Ammon's horn (tissue), 1 donor: ENCODE data around the gene MRPL46.
"Not testable (repeated sequence)": the region's sequence is repeated elsewhere in the genome, so short reads cannot be mapped to it uniquely, and the experiment has no call there.

Experiments
- DNase-seq: peaks from one replicate; pipeline ENCODE4 v3.0.0-alpha.2; 2016; ENCODE audit warnings: low spot score

Gene MRPL46

DNA sequence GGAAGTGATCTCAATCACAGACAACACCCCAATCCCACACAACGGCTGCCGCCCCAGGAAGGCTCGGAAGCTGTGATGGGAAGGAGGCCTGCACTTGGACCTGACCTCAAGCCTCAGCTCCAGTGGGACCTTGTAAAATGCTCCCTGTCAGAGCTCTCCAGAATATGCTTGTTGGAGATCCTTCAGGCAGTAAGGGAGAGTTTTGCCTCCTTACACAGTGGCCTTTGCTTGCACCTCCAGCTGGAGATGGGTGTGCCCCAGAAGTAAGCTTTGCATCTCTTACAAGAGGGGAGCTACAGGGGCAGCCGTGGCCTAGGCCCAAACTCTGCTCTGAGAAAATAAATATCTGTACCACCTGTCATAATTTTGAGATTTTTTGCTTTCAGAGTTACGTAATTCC, 10.7 kb upstream of the MRPL46 start:
- DNase-seq: no peak

DNA sequence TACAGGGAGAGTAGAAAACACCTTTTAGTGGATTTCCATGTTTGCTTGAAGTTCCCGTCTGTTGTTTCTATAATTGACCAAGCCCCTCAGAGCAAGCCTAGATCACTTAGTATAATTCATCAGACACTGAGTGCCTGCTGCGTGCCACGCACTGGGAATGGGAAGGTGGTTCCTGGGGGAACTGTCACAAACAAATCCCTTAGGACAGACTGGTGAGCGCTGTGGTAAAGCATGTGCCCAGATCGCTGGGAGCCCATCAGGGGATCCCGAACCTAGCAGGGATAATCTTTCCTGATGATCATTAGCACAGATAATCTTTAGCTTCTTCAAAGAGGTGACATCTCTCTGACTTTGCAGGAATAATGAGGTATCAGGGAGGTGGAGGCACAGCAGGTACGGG, 9.9 kb upstream of the MRPL46 start:
- DNase-seq: no peak

DNA sequence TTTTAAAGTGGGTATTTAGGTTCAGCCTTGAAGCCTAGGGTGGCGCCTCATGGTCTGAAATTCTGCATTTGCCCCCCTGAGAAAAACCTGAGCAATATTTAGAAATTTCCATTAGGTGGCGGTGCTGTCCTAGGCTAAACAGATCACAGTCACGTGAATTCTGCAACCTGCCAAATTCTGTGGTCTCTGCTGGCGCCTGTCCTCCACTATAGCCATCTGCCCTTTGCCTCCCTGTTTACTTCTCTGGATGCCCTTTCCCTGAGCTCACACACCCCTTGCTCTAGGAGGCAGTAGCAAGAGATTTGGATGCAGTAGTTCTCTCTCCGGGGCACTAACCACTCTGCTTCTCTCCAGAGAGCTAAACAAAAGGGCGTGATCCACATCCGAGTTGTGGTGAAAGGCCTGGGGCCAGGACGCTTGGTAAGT, 9.5 kb upstream of the MRPL46 start:
- peak; percentile 76 for DNase-seq

DNA sequence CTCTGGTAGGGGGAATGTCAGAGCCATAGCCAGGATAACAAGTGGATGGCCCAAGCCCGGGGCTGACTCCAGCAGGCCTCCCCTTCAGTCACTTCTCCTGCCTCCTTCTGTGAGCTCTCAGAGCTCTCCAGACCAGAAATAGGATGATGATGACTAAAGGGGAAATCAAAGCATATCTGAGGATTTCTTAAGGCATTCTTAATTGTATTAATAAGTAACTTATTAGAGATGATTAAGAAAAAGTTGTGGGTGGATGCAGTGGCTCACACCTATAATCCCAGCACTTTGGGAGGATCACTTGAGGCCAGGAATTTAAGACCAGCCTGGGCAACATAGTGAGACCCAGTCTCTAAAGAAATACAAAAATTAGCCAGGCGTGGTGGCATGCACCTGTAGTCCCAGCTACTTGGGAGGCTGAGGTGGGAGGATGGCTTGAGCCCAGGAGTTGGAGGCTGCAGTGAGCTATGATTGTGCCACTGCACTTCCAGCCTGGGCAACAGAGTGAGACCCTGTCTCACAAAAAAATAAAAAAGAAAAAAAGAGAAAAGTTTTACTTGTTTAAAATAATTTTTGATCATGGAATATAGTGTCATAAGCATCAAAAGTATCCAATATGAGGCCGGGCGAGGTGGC, 6.6 kb upstream of the MRPL46 start:
- not testable (repeated sequence) for DNase-seq

DNA sequence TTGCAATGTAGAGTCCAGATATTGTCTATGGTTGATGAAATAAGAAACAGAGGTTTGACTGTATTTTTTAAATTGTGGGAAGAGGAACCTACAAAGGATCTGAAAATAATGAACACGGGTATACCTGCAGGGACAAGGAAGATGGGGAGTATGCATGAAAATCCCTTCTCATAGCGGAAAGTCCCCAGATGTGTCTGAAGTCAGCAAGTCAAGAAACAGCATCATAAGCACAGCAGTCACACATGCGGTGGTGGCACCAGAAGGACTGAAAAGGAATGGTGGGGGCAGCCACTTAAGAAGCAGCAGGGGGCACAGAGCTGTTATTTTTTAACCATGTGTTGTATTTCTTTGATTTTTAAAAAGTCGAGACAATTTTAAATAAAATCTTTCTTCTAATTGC, 5.0 kb upstream of the MRPL46 start:
- DNase-seq: no peak

DNA sequence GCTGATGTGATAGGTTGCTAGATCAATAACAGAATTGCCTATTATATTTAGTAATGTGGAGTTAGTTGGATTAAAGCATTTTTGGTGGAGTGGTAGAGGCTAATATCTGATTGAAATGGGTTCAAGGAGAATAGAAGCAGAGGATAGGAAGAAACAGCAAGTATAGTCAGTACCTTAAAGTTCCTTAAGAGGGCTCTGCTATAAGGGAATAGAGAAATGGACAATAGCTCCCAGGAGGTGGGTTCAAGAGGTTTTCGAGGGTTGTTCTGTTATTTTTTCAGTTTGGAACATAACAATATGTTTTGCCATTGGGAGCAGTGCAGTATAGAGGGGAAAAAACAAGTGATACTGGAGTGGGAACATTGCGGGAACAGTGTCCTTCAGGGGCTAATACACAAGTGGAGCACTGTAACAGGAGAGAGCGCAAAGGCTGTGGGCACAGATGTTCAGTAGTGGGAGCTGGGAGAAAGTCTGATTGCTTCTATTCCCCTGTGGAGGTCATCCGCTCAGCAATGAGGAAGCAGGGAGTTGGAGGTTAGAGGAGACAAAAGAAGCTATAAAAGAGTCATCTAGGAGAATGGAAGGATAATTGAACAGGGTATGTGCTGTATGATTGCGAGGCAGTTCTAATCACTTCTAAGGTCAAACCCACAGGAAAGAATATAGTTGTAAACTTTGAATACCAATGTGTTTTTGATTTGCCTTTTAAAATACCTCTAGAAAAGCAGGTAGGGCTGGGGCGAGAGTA, 3.6 kb upstream of the MRPL46 start:
- DNase-seq: no peak

DNA sequence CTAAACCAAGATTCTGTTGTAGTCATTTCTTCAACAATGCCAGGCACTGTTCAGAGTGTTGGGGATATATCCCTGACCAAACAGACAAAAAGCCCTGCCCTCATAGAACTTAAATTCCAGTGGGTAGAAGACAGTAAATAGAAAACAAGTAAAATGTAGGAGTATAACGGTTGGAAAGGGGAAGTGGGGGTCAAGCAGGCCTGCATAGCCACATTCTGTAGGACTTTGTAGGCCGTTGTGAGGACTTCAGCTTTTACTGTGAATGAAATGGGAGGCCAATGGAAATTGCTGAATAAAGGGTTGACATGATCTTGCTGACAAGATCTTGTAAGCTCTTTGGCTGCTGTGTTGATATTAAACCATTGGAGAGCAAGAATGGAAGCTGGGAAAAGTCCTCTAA, 2.1 kb upstream of the MRPL46 start:
- DNase-seq: no peak

DNA sequence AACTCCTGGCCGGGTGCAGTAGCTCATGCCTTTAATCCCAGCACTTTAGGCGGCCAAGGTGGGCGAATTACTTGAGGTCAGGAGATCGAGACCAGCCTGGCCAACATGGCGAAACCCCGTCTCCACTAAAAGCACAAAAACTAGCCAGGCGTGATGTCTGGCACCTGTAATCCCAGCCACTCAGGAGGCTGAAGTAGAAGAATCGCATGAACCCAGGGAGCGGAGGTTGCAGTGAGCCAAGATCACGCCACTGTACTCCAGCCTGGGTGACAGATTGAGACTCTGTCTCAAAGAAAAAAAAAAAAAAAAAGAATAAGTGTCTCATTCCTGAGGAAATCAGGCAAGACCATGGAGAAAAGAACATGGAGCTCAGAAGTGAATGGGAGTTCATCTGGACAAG, 1.5 kb upstream of the MRPL46 start:
- not testable (repeated sequence) for DNase-seq

DNA sequence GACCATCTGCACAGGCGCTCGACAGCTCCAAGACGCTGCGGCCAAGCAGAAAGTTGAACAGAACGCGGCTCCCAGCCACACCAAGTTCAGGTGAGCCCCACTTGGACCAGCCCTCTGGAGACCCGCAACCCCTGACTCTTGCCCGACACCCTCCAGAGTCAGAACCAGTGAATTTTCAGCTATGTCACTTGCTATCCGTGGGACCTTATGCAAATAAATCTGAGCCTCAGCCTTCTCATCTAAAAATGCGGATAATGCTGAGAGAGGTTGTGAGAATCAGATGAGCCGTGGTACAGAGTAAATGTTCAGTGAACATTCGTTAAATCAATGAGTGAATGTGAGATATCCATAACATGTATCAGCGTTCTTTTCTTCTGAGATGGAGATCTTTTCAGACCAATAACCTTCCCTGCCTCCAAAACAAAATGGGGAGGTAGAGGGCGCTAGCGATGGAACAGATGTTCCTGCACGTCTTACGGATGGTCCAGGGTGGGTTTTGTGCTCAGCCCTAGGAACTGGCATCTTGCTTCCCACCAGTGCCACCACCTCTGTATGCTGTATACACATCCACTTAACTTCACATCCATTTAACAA, 844 bp upstream of the MRPL46 start:
- DNase-seq: no peak

DNA sequence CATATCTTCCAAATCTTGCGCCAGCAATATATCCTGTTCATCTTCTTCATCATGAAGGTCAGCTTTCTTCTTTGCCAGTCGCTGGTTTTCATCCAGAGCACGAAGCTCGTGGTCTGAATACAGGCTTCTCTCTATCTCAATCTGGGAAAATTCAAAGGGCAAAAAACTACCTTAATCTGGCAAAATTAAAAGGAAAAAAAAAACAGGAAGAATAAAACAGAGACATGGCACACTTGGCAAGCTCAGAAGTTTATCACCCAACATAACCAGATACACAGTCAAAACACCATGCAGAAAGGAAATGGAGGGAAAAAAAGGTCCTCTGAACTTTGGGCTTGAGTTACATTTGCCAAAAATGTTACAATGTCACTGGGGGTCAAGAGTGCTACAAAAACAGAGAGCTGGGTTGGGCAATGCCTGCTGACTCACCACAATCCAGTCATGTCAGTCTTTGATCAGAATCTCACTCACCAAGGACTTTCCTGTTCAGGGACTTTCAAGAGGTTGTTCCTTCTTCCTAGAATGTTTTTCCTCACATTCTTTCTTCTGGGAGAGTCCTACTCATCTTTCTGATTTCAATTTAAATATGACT, 1.5 kb downstream of the MRPL46 start:
- DNase-seq: no peak

DNA sequence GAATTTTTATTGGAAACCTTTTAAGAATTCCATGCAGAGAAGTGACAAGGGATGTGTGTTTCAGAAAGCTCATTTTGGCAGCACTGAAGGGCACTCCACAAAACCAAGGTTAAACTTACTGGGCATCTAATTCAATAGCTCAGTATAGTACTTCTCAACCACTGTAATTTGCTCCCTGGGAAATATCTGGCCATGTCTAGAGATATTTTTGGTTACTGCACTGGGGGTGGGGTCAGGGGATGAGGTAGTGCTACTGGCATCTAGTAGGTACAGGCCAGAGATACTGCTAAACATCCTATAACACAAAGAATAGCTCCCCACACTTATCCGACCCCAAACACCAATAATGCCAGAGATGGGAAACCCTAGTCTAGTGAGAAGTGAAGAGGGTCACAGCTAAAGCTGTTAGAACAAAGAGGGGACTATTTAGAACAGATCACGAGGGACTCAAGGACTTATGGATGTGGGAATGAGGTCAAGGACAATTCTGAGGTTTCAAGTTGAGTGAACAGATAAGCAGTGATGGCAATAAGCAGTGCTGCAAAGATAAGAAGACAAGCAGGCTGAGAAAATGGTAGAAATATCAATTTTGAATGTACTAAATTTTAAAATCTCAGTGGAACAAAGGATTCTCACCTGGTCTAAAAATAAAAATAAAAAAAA, 3.2 kb downstream of the MRPL46 start:
- DNase-seq: no peak

DNA sequence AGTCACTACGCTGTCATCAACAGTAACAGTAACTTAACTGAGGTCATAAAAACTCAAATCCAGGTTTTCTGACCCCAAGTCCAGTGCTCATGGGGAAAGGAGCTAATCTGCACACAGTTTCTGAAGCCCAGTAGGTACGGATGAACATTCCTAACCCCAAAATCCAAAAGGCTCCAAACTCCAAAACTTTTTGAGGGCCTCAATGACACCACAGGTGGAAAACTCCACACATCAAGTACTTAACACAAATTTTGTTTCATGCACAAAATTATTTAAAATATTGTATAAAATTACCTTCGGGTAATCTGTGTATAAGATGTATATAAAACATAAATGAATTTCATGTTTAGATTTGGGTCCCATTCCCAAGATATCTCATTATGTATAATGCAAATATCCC, 10.5 kb downstream of the MRPL46 start:
- no peak for DNase-seq

DNA sequence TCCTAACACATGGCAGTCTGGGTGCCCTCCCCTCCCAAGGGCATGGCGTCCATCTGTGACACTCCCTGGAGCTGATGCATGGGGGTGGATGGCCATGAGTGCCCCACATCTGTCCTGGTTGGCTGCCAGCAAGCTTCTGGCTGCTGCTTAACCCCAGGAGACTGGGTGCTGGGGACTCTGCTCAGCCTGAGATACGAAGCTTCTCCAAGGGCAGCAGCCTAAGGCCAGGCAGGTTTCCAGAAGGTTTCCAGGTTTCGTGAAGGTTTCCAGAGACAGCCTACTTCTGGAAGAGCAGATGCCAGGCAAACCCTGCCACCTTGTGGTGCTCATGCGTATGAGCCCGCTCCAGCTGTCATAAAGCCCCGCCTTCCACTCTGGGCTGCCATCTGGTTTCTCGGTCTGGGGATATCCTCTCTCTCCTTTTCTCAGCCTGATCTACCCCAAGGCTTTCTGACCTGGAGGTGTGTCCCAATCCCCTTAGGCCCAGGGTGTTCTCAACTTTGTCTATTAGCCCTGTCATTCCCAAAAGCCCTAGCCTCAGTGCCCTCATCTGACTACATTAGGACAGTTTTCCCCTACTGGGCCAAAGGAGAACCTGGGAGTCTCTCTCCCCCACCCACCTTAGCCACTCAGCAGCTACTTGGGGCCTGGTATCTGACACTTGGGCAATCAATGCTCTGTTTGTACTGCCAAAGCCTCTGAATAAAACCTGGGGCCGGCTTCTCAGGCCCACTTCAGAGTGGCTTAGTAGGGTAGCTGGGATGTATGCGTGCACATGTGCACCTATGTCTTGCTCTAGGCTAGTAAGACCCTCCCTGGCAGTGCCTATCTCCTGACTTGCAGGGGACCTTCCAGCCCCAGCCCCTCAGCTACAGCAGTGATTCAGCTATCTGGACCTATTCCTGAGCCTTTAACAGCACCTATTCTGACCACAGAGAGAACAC, 12.0 kb downstream of the MRPL46 start:
- peak; percentile 79 for DNase-seq

DNA sequence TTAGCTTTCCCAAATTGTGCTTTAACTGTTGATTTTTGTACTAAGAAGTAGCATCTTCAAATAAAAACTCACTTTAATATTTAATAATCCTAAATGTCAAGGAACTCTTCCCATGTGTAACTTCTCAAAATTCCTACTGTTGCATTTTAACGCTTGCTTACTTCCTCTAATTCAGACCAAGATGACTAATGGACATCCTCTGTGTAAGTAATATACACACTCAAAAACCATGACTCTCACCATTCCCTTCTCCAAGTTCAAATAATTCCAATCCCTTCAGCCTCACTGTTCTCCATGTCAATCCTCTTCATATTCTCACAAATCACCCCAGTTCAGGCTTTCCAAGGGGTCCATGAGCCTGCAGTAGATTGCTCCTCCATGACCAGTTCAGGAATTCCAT, 13.0 kb downstream of the MRPL46 start:
- DNase-seq: no peak

DNA sequence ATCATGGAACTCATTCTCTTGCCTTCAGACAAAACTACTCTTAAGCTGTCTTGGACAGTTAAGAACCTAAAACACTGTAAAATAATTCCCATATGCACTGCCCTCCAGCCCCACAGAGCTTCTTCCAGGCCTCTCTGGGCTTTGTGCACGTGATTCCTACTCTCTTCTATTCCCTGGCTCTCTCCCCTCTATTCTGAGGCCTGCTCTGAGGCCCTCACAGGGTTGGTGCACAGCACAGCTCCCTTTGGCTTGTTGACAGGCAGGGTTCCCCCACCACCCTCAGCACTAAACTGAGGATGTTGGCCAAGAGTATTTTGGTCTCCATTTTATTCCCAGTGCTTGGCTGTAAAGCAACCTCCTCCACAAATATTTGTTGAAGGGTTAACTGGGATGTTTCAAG, 13.5 kb downstream of the MRPL46 start:
- DNase-seq: no peak

DNA sequence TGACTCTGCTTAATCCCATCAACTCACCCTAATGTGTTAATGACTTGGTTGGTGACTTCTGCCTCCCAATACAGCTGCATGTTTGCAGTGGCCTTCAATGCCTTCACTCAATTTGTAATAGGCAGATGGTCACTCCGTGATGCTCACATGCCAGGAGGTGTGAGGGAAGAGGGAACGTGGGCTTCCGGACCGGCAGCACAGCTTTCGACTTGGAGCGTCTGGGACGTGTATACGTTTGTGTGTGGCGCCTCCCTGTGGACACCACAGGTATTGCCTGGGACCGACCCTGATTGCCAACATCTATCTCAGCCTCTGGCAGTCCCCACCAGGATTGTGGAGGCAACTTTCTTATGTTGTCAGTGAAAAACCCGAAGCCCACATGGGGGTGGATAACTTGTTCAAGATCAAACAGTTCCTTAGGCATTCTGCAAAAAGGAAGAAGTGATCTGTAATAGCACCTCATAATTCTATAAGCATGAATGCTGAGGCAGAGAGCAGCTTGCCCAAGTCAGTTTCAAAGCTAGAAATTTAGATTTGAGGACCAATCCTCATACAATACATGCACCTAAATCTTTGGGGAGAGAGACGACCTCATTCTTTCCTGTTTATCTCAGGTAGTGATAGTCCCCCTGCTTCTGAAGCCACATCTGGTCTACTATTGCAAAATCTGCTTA, 16.9 kb downstream of the MRPL46 start:
- peak; percentile 79 for DNase-seq

DNA sequence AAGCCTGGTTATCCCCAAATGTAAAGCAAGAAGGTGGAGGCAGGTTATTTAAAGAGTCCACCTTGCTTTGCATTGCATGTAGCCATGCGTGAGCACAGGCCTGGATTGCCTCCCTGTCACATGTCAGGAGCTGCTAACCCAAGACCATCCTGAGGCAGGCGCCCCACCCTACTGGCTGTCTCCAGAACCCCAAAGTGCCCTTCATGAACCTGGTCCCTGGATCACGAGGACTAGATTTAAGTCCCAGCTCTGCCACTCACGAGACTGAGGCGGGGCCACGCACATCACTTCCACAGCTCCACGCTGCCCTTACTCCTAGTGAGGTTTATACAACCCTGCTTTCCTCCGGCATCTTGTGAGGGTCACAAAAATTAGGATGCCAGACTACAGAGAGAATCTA, 17.6 kb downstream of the MRPL46 start:
- DNase-seq: no peak

DNA sequence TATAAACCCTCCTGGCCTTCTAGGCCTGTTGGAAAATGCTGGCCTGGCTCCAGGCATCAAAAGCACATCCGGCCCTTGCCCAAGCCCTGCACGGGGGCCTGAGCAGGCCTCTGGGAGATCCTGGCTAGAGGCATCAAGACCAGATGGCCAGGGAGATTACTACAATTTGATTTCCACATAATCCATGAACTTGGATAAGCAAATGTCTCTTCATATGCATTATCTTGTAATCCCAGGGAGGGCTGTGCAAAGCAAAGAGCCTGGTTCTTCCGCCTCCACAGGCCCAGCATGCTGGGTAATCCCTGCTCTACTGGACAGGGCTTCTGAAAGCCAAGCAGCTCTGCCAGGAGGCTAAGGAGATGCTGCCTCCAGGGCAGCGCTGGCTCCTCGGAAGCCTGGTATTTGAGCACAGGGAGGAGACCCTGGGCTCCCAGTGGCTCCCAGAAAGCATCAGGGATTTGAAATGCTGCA, 18.2 kb downstream of the MRPL46 start:
- no peak for DNase-seq

DNA sequence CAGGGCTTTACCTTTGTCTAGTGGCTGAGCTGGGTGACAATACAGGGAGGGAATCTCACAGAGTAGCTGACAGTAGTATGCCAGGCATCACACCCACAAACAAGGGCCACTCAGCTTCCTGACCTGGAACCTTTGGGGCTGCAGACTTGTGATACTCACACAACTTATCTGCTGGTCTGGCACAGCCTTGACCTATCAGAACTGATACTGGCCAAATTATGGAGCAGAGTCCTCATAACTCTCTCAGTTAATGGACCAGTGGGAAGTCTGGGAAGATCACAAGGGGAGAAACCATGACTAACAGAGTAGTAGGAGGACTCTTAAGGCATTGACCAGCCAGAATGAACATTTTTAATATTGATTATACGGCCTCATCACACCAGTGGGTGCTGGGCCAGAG, 19.4 kb downstream of the MRPL46 start:
- no peak for DNase-seq

DNA sequence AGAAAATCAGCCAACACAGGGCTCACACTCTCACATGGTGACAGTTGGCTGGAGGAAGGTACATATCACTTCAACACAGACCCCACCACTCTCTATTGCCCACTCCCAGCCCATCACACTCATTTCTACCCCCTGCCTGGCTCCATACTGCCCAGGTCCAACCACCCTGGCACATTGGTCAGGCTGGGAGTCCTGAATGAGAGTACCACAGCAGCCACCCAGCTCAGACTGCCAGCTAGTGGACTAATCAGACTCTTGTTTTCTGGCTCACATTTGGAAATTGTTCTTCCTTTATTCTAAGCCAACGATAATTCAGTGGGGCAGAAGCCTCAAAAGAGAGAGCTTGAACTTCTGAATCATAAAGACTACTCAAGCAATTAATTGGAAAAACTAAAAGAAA, 20.0 kb downstream of the MRPL46 start:
- DNase-seq: no peak
